GM18909 (cell line): ENCODE measurements around the gene FXYD6.
A peak's percentile ranks its signal among the peaks of the same experiment; 100 is the strongest.
"Not testable (repeated sequence)": the region's sequence is repeated elsewhere in the genome, so short reads cannot be mapped to it uniquely, and the experiment has no call there.

Experiments
- ATAC-seq: cut with Tn5 transposase; IDR thresholded peaks from one replicate; pipeline ENCODE4 v1.9.1; 2021; ENCODE audit warnings: mild to moderate bottlenecking; ENCODE audit not compliant: unreplicated experiment, poor library complexity

Gene FXYD6

GRCh38 chr11:117820516-117820915 lies 55.9 kb downstream of the FXYD6 start:
- no peak for ATAC-seq

DNA sequence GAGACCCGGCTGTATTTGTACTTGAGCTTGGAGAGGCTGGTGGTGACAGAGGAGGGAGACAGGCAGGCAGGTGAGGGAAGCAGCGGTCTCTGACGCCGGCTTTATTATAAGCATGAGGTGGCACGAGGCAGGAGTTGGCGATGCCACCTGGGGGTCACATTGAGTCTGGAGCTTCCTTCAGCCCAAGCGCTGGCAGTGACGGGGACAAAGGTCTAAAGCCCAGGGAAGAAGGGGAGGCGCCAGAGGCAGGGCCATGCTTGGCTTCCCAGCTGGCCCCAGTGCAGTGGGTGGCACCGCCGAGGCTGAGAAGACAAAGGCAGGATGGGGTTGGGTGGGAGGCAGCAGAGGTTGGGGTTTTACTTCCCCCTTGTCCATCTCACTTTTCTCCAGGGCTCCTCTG lies 56.4 kb downstream of the FXYD6 start:
- no peak for ATAC-seq

DNA sequence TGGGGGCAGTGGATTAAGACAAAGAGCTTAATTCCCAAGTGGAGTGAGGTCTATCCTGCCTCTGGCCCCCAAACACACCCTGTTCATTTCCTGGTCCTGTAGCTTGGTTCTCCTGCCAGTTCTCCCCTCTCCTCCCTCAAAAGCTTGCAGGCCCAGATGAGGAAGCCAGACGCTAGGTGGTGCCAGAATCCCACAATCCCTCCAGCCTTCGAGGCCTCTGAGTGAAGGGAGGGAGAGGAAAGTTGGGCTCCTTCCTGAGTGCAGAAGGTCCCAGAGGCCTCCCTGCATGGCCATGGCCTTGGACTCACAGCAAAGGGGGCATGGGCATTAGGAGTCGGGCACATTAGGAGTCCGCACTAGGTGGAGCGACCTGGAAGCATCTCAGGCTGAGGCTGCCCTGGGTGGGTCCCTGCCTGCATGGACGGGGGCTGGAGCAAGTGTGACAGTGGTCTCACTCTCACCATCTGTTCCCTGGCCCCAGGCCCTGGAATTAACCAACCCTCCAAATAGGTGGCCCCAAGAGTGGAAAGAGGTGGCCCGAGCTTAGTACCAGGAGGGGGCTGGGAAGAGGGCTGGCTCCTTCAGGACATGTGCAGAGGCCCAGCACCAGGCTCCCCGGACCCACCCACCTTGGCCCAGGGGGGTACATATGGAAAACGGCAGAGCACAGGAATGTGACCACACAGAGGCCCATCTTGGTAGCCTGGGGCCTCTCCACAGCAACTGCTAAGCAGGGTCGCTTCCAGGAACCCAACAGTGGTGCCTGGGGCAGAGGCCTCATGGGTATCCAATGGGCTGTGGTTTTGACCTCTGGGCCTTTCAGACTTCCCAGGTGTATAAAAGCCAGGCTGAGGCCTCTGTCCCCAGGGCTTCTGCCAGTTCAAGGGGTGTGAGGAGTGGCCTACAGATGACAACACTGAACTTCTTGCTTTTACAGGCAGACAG lies 57.1 kb downstream of the FXYD6 start:
- no peak for ATAC-seq

DNA sequence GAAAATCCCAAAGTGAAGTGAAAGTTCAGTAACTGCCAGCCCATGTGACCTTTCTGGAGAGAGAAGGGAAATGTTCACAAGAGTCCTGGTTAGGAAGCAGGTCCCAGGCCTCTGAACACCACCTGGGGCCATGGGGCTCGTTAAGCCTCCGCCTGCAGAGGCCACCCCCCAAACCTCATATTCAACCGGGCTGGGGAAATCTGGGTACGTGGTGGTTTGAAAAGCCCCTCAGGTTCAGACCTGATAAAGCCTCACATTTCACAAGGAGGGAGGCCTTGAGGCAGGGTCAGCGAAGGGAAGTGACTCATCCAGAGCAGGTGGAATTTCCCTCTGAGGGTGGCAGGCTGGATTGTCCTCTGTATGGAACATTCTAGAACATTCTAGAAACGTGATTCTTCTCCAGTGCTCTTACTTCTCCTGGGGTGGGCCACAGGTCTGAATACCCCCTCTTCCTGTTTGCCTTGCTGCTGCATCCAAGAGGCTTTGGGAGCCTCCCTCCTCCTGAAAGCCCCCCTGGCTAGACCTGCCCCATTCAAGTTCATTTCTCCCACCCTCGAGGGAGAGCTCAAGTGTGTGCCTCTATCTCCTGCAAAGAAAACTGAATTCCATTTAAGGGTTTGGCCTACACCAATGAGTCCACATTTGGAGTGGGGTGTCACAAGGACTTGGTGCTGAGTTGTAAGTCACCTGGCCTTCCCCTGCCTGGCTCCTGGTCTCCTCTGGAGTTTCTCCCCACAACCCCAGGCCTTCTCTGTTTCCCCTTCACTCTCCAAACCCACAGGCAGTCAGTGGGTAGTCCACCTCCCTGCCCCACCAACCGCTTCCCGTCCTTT lies 58.2 kb downstream of the FXYD6 start:
- peak; percentile 19 for ATAC-seq

GRCh38 chr11:117817368-117818040 lies 59.0 kb downstream of the FXYD6 start:
- ATAC-seq, result peak; percentile 28

GRCh38 chr11:117816846-117817367 lies 59.6 kb downstream of the FXYD6 start:
- no peak for ATAC-seq

DNA sequence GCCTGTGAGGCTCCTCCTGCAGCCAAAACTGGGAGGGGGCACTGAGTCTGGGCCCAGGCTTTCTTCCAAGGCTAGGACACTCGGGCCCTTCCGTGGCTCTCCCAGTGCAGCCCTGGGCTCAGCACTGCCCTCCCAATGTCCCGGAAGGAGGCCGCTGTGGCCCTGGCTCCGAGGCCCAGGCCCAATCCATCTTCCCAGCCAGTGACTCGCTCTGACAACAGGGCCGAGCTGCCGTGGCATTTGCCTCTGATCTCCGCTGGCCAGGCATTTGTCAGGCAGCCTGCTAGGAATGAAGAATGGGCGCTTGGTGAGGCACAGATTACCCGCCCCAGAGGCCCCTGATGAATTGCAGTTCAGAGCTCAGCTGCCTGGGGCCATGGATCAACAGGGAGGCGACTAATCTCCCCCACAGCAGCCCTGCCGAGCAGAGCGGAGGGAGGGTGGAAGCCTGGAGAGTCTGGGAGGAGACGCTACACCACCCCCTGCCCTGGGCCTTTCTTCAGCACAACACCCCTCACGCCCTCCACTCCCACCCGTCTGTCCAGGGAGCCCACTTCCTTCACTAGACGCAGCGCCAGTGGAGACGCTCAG lies 60.2 kb downstream of the FXYD6 start:
- ATAC-seq, result no peak

DNA sequence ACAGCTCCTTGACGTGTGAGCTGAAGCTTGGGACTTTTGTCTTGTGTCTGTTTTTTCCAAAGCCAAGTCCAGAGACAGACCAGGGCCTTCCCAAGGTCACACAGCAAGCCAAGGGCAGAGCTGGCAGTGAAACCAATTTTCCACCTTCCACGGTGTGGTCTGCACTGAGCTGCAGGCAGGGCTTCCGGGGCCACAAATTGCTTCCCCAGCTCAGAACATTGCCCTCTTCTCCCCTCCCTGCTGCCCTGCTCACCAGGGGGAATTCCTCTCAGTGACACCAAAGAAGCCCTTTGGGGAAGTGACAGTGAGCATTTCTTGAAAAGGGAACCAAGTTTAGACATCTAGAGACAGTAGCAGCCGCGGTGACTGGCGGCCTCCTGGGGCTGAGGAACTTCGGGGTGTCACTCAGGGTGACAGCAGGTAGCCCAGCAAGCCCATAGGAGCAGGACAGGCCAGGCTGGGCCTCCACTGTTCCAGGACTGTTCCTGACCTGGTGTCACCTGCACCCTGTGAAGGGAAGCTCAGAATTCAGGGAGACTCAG lies 61.1 kb downstream of the FXYD6 start:
- peak; percentile 58 for ATAC-seq

- peak; percentile 46 for ATAC-seq
Measured at GRCh38 chr11:117814766-117815261, 61.6 kb downstream of the FXYD6 start.

DNA sequence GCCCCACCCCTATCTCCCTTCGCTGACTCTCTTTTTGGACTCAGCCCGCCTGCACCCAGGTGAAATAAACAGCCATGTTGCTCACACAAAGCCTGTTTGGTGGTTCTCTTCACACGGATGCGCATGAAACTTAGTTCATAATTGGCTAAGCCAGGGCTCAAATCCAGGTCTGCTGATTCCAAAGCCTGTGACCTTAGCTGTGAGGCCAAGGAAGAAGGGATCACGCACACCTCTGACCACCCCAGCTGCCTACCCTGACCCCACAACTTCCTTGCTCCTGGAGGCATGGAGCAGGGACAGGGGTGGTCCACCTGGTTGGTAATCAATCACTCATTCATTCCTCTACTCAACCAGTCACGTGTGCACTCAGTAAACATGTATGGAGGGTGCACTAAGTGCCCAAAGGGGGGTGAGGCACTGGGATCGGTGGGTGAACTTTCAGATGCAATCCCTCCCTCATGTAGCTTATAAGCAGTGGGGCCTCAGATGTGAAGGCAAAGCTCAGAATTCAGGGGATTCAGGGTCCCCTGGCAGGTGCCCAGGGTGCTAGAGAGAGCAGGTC lies 62.2 kb downstream of the FXYD6 start:
- ATAC-seq, result peak; percentile 22

DNA sequence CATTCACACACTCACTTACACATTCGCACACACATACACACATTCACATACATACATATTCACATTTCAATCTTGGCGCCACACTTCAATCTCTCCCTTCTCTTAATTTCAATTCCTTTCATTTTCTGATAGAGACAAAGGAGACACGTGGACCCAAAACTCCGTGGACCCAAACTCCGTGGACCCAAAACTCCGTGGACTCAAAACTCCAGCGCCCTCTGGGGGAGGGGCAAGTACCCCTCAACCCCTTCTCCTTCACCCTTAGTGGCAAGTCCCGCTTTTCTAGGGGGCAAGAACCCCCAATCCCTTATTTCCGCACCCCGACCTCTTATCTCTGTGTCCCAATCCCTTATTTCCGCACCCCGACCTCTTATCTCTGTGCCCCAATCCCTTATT lies 66.4 kb downstream of the FXYD6 start:
- ATAC-seq, result not testable (repeated sequence)

DNA sequence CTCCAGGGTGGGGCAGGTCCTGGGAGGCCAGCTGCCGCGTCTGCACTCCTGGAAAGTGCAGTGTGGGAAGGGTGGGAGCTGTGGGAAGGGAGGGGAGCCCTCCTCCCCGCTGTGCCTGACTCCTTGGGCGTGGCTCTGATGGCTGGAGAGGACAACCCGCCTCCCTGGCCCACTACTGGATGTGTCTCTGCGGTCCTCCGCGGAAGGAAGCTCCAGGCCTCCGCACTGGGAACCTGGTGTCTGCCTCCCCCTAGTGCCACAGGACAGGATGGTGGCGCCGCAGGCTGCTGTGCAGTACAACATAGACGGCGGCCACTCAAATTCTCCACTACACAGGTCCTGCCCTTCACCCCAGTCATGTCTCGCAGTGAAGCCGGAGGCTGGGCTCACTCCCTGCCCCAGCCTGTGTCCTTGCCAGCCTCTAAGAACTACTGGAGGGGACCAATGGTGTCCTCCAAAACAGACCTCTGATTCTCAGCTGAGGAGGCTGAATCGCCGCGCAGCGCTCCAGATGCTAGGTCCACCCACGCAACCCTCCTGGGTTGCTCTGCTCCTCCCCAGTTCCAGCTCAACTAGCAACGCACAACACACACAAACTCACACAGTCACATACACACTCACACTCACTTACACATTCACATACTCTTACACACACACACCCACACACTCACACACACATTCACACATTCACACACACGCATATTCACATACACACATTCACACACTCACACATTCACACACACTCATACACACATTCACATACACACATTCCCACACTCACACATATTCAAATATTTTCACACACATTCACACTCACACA lies 67.0 kb downstream of the FXYD6 start:
- ATAC-seq, result no peak

- no peak for ATAC-seq
Measured at GRCh38 chr11:117808784-117809183, 67.7 kb downstream of the FXYD6 start.

- no peak for ATAC-seq
Measured at GRCh38 chr11:117807482-117808327, 68.8 kb downstream of the FXYD6 start.

- ATAC-seq, result no peak
Measured at GRCh38 chr11:117806846-117807245, 69.6 kb downstream of the FXYD6 start.

- ATAC-seq, result no peak
Measured at GRCh38 chr11:117805045-117805444, 71.4 kb downstream of the FXYD6 start.

- ATAC-seq, result no peak
Measured at GRCh38 chr11:117803896-117804295, 72.6 kb downstream of the FXYD6 start.

- no peak for ATAC-seq
Measured at GRCh38 chr11:117799634-117800033, 76.8 kb downstream of the FXYD6 start.
